ENCODE results near the gene RABAC1. TPM values are rescaled to one million over a fixed set of nuclear protein-coding genes. Genes with fewer than 3 reads are reported as not detected.

RABAC1 gene
- total RNA-seq, 1 experiment from 2014 or later: 231 TPM

Other genes starting within 250 kb of the RABAC1 start
- gene CEACAM6, start 203.8 kb downstream of the RABAC1 start, total RNA-seq (2014; rRNA removed; shearing (Covaris generic); ENCODE audit: low replicate concordance): not detected in 2 replicates
- gene CEACAM3, start 162.7 kb downstream of the RABAC1 start, total RNA-seq (2014; rRNA removed; shearing (Covaris generic); ENCODE audit: low replicate concordance): not detected in 2 replicates
- gene LYPD4, start 114.6 kb downstream of the RABAC1 start, total RNA-seq (2014; rRNA removed; shearing (Covaris generic); ENCODE audit: low replicate concordance): not detected in 2 replicates
- gene DMRTC2, start 114.3 kb downstream of the RABAC1 start, total RNA-seq (2014; rRNA removed; shearing (Covaris generic); ENCODE audit: low replicate concordance): not detected in 2 replicates
- 1,133 and 2,559 TPM in 2 replicates for gene RPS19, start 99.1 kb downstream of the RABAC1 start, total RNA-seq (2014; rRNA removed; shearing (Covaris generic); ENCODE audit: low replicate concordance)
- gene CD79A, start 82.0 kb downstream of the RABAC1 start, total RNA-seq (2014; rRNA removed; shearing (Covaris generic); ENCODE audit: low replicate concordance): 0.07 TPM in 1 of 2 replicates, not detected in the other
- gene ARHGEF1, start 76.1 kb downstream of the RABAC1 start, total RNA-seq (2014; rRNA removed; shearing (Covaris generic); ENCODE audit: low replicate concordance): 107 and 142 TPM in 2 replicates
- gene ERFL, start 30.9 kb downstream of the RABAC1 start, total RNA-seq (2014; rRNA removed; shearing (Covaris generic); ENCODE audit: low replicate concordance): not detected in 2 replicates
- gene ATP1A3, start 34.9 kb upstream of the RABAC1 start, total RNA-seq (2014; rRNA removed; shearing (Covaris generic); ENCODE audit: low replicate concordance): not detected in 2 replicates
- gene GRIK5, start 110.9 kb upstream of the RABAC1 start, total RNA-seq (2014; rRNA removed; shearing (Covaris generic); ENCODE audit: low replicate concordance): not detected in 2 replicates
- gene ZNF574, start 116.8 kb upstream of the RABAC1 start, total RNA-seq (2014; rRNA removed; shearing (Covaris generic); ENCODE audit: low replicate concordance): 18.8 and 20.4 TPM in 2 replicates
- not detected in 2 replicates for gene POU2F2, start 173.1 kb upstream of the RABAC1 start, total RNA-seq (2014; rRNA removed; shearing (Covaris generic); ENCODE audit: low replicate concordance)